ENCODE measurements around the gene PROC.
"Not testable (repeated sequence)": the region's sequence is repeated elsewhere in the genome, so short reads cannot be mapped to it uniquely, and the experiment has no call there.

Gene PROC

GRCh38 chr2:127392828-127393578 lies 25.2 kb upstream of the PROC start:
- in situ Hi-C loops (cut with MboI; ENCODE audit: low sequenced_read_pairs), result no loop called here

DNA sequence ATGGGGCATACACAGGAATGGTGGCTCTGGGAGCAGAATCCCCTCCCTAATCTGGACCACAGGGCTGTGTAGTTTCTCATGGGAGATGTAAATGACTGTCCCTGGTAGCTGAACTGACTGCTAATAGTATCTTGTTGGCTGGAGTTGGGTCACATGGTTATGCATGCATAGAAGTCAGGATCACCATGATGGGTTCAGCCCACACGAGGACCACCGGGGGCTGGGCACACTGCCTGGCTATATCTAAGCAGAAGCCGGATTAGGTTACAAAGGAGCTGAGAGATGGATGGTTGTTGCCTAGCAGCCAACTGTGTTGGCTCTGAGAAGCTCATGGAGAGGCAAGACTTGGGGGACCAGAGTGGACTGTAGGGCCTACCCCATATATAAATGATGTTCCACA lies 23.7 kb upstream of the PROC start:
- in situ Hi-C loops (cut with MboI; ENCODE audit: low sequenced_read_pairs), result no loop called here

GRCh38 chr2:127397568-127398238 lies 20.5 kb upstream of the PROC start:
- in situ Hi-C loops (cut with MboI; ENCODE audit: low sequenced_read_pairs), result no loop called here

- in situ Hi-C loops (cut with MboI; ENCODE audit: low sequenced_read_pairs), result no loop called here
Measured at GRCh38 chr2:127398239-127398590, 20.0 kb upstream of the PROC start.

GRCh38 chr2:127400533-127400896 lies 17.7 kb upstream of the PROC start:
- in situ Hi-C loops (cut with MboI; ENCODE audit: low sequenced_read_pairs), result no loop called here

DNA sequence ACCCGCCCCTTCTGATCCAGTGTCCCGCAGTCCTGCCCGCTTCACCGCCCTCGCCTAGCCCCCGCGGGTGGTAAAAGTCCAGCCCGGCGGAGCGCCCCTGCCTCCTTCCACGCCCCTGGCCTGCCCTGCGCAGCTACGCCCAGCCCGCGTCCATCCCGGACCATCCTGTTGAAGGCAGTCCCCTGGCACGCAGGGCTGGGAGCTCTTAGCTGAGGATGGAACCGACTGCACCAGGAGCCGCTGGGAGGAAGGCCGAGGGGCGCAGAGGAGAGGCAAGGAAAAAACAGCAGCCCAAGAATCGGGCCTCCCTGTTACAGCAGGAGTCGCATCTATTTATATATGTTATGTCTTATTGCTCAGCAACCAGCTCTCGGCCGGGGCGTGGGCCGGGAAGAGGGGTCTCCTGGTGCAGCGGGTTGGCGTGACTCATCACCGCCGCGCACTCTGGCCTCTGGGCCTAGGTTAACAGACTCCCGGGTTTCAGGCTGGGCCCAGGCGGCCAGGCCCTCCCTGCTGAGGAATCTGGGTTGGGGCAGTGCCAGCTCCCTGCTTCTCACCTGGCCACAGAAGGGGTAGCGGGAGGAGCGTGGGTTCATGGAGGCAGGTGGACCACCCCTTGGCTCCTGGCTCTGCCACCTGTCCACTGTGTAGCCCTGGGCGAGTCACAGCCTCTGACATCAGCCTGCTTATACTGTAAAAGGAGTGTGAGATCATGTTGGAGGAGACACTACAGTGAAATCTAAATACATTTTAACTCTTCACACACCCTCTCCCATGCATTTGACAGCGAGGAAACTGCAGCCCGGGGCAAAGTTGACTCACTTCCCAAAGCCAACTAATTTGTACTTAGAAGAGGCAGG lies 17.1 kb upstream of the PROC start:
- in situ Hi-C loops (cut with MboI; ENCODE audit: low sequenced_read_pairs), result no loop called here

DNA sequence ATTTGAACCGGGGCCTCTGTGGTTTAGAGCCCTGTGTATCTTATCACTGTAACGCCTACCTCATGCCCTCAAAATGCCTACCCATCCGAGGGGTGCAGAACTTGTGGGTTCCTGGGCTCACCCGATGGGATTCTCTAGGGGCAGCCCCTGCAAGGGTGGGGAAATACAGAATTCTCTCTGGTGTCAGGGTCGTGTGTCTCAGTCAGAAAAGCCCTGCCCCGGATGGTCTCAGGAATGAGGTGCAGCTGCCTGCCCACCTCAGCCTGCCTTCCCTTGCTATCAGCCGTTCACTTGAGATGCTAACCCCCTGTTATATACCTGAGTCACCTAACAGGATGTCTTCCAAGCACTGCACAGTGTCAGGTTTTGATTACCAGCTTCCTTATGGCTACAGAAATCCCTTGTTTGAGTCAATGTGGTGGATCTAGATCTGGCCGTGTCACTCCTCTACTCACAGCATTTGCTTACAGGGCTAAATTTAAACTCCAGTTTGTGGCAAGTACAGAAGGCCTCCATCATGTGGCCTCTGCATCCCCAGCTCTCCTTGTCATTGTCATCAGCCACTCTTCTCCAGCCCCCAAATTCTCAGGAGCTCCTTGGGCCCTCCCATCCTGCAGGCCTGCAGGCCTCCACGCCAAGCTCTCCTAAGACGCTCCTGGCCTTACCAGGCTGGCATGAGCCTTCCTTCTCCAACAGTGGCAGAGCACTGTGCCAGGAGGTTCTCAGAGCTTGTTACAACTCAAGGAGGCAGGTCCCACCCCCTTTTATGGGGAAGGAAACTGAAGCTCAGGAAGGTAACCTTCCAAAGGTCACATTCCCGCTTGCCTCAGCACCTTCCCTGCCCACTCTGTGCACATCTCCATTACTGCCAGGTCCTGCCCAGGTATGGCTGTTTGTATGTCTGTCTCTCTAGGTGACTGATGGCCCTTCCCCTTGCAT lies 16.2 kb upstream of the PROC start:
- in situ Hi-C loops (cut with MboI; ENCODE audit: low sequenced_read_pairs), result no loop called here

GRCh38 chr2:127403460-127403859 lies 14.8 kb upstream of the PROC start:
- in situ Hi-C loops (cut with MboI; ENCODE audit: low sequenced_read_pairs), result no loop called here

DNA sequence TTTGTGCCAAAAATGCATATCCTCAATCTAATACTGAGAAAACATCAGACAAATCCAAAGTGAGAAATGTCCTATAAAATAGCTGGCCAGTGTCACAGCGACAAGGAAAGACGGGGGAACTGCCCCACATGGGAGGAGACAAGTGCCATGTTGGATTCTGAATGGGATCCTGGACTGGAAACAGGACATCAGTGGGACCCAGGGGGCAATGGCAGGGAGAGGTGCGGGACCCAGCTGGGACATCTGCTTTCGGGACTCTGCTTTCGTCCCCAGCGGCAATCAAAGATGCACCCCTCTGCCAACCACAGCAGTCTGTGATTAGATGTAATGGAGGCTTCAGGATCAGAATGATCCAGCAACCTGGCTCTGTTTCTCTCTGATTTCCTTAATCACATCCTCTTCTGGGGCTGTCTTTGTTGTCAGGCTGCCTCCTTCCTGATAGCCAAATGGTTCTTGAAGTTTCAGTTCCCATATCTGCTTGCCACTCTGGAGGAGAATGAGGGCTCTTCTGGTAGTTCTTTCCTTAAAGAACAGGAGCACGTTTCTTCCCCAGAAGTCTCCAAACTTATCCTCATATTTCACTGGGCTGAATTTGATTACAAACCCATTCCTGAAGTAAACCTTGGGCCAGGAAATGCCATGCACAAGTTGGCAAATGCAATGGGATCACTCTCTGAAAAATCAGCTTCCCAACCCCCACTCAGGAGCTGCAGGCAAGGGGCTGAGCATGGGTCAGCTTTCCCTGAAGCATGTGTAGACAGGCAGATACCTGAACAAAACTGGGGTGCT lies 13.6 kb upstream of the PROC start:
- in situ Hi-C loops (cut with MboI; ENCODE audit: low sequenced_read_pairs), result no loop called here

GRCh38 chr2:127405255-127405610 lies 13.0 kb upstream of the PROC start:
- in situ Hi-C loops (cut with MboI; ENCODE audit: low sequenced_read_pairs), result no loop called here

GRCh38 chr2:127406454-127406853 lies 11.8 kb upstream of the PROC start:
- in situ Hi-C loops (cut with MboI; ENCODE audit: low sequenced_read_pairs), result no loop called here

GRCh38 chr2:127407091-127407490 lies 11.1 kb upstream of the PROC start:
- in situ Hi-C loops (cut with MboI; ENCODE audit: low sequenced_read_pairs), result no loop called here

GRCh38 chr2:127407661-127408003 lies 10.6 kb upstream of the PROC start:
- in situ Hi-C loops (cut with MboI; ENCODE audit: low sequenced_read_pairs), result no loop called here

DNA sequence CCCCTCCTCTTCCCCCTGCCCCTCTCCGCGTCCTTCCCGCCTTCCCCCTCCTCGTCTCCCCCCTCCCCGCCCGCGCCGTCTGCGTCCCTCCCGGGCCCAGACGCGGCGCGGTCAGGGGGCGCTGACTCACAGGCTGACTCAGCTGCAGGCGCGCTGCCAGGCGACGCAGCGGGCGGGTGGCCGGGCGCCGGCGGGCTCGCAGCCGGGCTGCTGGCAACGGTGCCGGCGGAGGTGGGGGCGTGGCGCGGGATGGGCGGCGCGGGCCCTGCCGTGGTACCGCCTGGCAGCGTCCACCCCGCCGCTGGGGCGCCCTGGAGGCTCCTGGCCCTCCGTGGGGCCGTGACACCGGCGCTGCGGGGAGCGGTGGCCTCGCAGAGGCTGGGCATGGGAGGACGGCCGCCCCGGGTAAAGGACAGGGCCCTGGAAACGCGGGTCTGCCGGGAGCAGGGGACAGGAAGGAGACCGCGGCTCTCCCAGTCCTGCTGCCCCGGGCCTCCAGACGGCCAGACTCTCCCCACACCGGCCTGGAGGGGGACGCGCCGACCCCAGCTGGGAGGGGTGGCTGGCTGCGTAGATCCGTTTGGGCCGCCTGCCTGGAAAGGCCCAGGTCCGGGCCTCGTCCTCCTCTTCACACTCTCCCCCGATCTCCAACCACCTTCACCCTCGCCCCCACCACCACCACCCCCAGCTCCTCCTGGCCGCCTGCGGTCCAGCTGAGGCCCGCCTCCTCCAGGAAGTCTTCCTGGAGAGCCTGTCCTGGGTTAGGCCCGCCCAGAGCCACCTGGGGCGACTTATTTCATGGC lies 10.0 kb upstream of the PROC start:
- in situ Hi-C loops (cut with MboI; ENCODE audit: low sequenced_read_pairs), result no loop called here

DNA sequence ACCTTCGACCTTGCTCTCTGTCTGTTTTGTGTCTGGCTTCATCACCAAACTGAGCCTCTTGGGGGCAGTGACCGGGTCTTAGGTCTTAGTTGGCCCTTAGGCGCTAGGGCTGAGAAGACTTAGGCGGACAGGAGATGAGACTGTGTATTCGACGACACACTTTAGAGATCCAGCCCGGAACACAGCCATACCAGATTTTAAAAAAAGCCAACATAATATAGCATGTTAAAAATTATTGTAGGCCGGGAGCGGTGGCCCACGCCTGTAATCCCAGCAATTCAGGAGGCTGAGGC lies 9.5 kb upstream of the PROC start:
- in situ Hi-C loops (cut with MboI; ENCODE audit: low sequenced_read_pairs), result no loop called here

DNA sequence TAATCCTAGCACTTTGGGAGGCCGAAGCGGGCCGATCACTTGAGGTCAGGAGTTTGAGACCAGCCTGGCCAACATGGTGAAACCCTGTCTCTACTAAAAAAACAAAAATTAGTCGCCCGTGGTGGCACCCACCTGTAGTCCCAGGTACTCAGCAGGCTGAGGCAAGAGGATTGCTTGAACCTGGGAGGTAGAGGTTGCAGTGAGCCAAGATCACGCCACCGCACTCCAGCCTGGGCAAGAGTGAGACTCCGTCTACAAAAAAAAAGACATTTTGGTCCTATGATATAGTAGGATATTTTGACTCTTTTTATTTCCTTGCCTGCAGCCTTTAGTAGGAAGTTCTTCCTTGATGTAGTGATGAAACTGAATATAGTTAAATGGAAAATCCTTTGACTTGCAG lies 8.5 kb upstream of the PROC start:
- in situ Hi-C loops (cut with MboI; ENCODE audit: low sequenced_read_pairs), result not testable (repeated sequence)

DNA sequence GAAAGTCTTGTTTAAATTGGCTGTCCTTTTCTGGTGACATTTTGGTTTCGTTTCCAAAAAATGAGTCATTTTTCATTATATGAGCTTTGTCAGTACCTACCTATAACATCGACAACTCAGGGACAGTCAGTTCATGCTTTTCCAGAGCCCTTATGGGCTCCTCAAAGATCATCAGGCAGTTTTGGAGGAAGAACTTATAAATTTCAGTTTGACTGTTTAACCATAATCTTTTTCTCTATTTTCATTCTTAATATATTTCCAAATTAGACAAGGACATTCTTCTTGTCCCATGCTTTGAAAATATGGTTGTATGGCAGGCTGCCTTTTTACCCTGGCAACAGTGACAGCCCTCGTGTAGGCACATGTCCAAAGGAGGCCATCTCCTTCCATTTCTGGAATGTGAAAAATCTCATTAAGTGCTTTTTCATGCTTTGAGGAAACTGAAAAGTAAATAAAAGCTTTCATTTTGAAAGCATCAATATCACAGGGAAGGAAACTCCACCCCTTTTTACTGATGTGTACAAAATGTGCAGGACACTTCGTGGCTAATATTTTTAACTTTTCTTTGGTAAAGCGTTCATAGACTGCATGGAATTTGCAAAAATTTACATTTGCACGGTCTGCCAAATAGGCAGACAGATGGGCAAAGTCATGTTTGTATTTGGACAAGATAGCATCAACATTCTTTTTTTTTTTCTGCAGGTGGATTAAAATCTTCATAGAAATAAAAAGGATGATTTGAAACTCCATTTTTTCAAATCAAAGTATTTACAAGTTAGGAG lies 7.2 kb upstream of the PROC start:
- in situ Hi-C loops (cut with MboI; ENCODE audit: low sequenced_read_pairs), result no loop called here

DNA sequence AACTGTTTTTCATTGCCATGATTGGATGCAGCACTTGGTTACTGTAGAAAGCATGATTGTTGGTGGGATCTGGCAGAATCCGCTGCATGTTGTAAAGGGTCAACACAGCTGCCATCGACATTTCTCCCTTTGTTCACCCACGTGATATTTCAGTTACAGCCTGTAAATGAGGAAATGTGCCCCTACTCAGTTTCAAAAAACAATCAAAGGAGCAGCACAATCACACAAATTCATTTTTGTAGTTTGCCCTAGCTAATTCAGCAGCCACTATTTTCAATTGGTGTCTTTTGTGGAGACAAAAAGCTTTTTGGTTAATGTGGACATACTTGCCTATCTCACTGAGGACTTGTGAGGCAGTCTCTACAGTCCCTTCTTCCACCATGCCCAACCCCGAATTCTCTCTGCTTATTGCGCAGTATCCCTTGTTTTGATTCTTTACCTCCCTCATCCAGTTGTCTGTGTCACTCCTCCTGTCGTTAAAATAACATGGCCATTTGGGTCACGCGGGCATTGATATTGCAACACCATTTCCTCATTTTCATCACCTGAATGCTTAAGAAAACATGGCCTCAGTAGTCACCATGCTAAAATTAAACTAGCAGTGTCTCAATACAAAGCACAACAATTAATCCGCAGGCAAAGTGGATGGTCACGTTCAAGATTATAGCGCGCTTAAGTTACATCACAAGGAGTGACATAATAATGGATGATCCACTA lies 6.4 kb upstream of the PROC start:
- in situ Hi-C loops (cut with MboI; ENCODE audit: low sequenced_read_pairs), result no loop called here

Data from HL-60/S4 treated with phorbol 12-myristate 13-acetate at 8.2 ng/mL for 4 days and 3 days (cell line).